Testis (tissue), 3 donors: ENCODE results near the gene SLC51A. TPM values are rescaled to one million over a fixed set of nuclear protein-coding genes. Genes with fewer than 3 reads are reported as not detected.
A peak's percentile ranks its signal among the peaks of the same experiment; 100 is the strongest.

Source experiments
- DNase-seq: peaks from one replicate; pipeline ENCODE4 v3.0.0-alpha.2; 2019
- H3K27ac ChIP-seq, 2 donors: fragments of 200-600 bp; sonication (generic); one replicate each; pipeline ENCODE4 v1.5.1; 2019
- H3K27me3 ChIP-seq: fragments of 200-600 bp; sonication (generic); one replicate; pipeline ENCODE4 v1.5.1; 2019
- H3K36me3 ChIP-seq: fragments of 200-600 bp; sonication (generic); one replicate; pipeline ENCODE4 v1.5.1; 2017; ENCODE audit warnings: low read depth; ENCODE audit errors: missing control alignments
- H3K4me1 ChIP-seq: fragments of 200-600 bp; sonication (generic); one replicate; pipeline ENCODE4 v1.5.1; 2019
- H3K4me3 ChIP-seq, 2 donors: fragments of 200-600 bp; sonication (generic); one replicate each; pipeline ENCODE4 v1.5.1; 2017 to 2019
- H3K9me3 ChIP-seq: fragments of 200-600 bp; sonication (generic); one replicate; pipeline ENCODE4 v1.5.1; 2017
- CTCF ChIP-seq, 3 experiments: fragments of 450-650 bp in 2 of 3; fragments of 200-600 bp in 1 of 3; sonication (generic) in 1 of 3; IDR thresholded peaks; one replicate each; pipeline ENCODE4 v1.5.1; 2016 to 2019; ENCODE audit warnings: antibody characterized with exemption in 3 of 3, mild to moderate bottlenecking in 2 of 3, moderate library complexity in 1 of 3
- POLR2A ChIP-seq: fragments of 450-650 bp; IDR thresholded peaks from one replicate; pipeline ENCODE4 v1.6.1; 2017; ENCODE audit warnings: antibody characterized with exemption, mild to moderate bottlenecking, moderate library complexity
- WGBS, 2 donors: methylation state at CpG; one replicate each; pipeline ENCODE4 v1.1.5; 2018; 5-methylcytosine and 5-hydroxymethylcytosine counted together
- intact Hi-C: fragments of 100-400 bp; cut with DNase I; formaldehyde crosslinking; loops from one replicate; pipeline ENCODE4 v1.15.1; 2023; ENCODE audit warnings: low total_unique reads
- polyA plus RNA-seq: library from polyadenylated mRNA; stranded (reverse); fragments of 350-450 nt; fragmentation: Illumina TruSeq; extraction: RNeasy Lipid Tissue Mini Kit (QIAGEN cat#74804); gene quantifications from one replicate; pipeline ENCODE4 v1.2.3, GENCODE V29; 2014; ENCODE audit warnings: low read depth, low replicate concordance; ENCODE audit not compliant: insufficient read depth
- total RNA-seq, 2 donors: library from RNA; depleted of rRNA; stranded (reverse); fragments of >200 nt; gene quantifications; one replicate each; pipeline ENCODE4 v1.2.3, GENCODE V29; 2016

The SLC51A gene
- total and polyA plus RNA-seq, 3 donors from 2014 or later = 27.2 to 60.6 (median 35.1) TPM

GRCh38 chr3:196272826-196273225 lies 56.5 kb downstream of the SLC51A start:
- 66 to 92% methylated on average over 11 to 12 of the region's 14 CpGs for WGBS, 2 donors
- intact Hi-C loops = no loop called here

GRCh38 chr3:196273655-196274054 lies 57.3 kb downstream of the SLC51A start:
- H3K4me3 ChIP-seq = peak overlapping the region in 1 of 2 donors; percentile 13
- H3K9me3 ChIP-seq = no peaks in the 10 kb centered on the region
- H3K36me3 ChIP-seq = no peaks in the 10 kb centered on the region
- DNase-seq = peak; percentile 40
- no peak overlapping the region for H3K27ac ChIP-seq
- no peaks in the 10 kb centered on the region for H3K27me3 ChIP-seq
- intact Hi-C loops = no loop called here
- TF ChIP-seq POLR2A (no peak), CTCF (IDR thresholded peaks at IDR 0.05) (no peak)
- WGBS, 2 donors = 61 to 91% methylated on average over 6 to 12 of the region's 12 CpGs
- peaks cover 3% of the 10 kb centered on the region for H3K4me1 ChIP-seq

More at GRCh38 chr3:196272826-196273225, 56.5 kb downstream of the SLC51A start:
- H3K27ac ChIP-seq = no peak overlapping the region
- no peak for DNase-seq
- TF ChIP-seq POLR2A = no peak
- no peak for TF ChIP-seq CTCF (IDR thresholded peaks at IDR 0.05)
- H3K27me3 ChIP-seq = no peaks in the 10 kb centered on the region
- no peaks in the 10 kb centered on the region for H3K9me3 ChIP-seq
- H3K4me1 ChIP-seq = peaks cover 7% of the 10 kb centered on the region
- H3K36me3 ChIP-seq = no peaks in the 10 kb centered on the region
- peak overlapping the region in 1 of 2 donors; percentile 13 for H3K4me3 ChIP-seq

- Histone ChIP-seq H3K4me3 (no peak overlapping the region), H3K27ac (no peak overlapping the region), H3K36me3 (no peaks in the 10 kb centered on the region), H3K27me3 (no peaks in the 10 kb centered on the region), H3K9me3 (no peaks in the 10 kb centered on the region), H3K4me1 (peaks cover 7% of the 10 kb centered on the region)
- TF ChIP-seq CTCF (IDR thresholded peaks at IDR 0.05) = no peak
- no peak for TF ChIP-seq POLR2A
- 70 to 90% methylated on average over 5 of the region's 5 CpGs for WGBS, 2 donors
- no peak for DNase-seq
- intact Hi-C loops = no loop called here
These were observed 58.3 kb downstream of the SLC51A start for GRCh38 chr3:196274585-196274984.

GRCh38 chr3:196275126-196275525 lies 58.8 kb downstream of the SLC51A start:
- DNase-seq = no peak
- H3K27ac ChIP-seq = no peak overlapping the region
- intact Hi-C loops = no loop called here
- H3K9me3 ChIP-seq = no peaks in the 10 kb centered on the region
- no peaks in the 10 kb centered on the region for H3K36me3 ChIP-seq
- no peak overlapping the region for H3K4me3 ChIP-seq
- peaks cover 12% of the 10 kb centered on the region for H3K4me1 ChIP-seq
- WGBS, 2 donors = 78 to 83% methylated on average over 5 of the region's 5 CpGs
- no peaks in the 10 kb centered on the region for H3K27me3 ChIP-seq
- TF ChIP-seq CTCF (IDR thresholded peaks at IDR 0.05) (no peak), POLR2A (no peak)

GRCh38 chr3:196280689-196281440 lies 64.5 kb downstream of the SLC51A start:
- no peak for TF ChIP-seq CTCF (IDR thresholded peaks at IDR 0.05)
- no peak for TF ChIP-seq POLR2A

More at GRCh38 chr3:196280689-196281440, 64.5 kb downstream of the SLC51A start:
- Histone ChIP-seq H3K27me3 (no peaks in the 10 kb centered on the region), H3K36me3 (no peaks in the 10 kb centered on the region), H3K9me3 (no peaks in the 10 kb centered on the region), H3K27ac (no peak overlapping the region), H3K4me3 (no peak overlapping the region), H3K4me1 (peaks cover 36% of the 10 kb centered on the region)
- DNase-seq = no peak
- intact Hi-C loops = no loop called here
- WGBS, 2 donors = 83 to 87% methylated on average over 7 of the region's 7 CpGs
